H1 (cell line): ENCODE results near the gene CTNNA3. TPM values are rescaled to one million over a fixed set of nuclear protein-coding genes. Genes with fewer than 3 reads are reported as not detected.

Source experiments
- CTCF ChIA-PET: fragments of 300-600 bp; sonication (Branson Sonifier 250); formaldehyde crosslinking; loops from one replicate; lab custom pipeline; 2021; ENCODE audit not compliant: partially characterized antibody; lab: Charles Lee
- POLR2A ChIA-PET: fragments of 300-600 bp; sonication (Branson Sonifier 250); formaldehyde crosslinking; loops from one replicate; lab custom pipeline; 2021; ENCODE audit warnings: inconsistent platforms; ENCODE audit not compliant: partially characterized antibody; lab: Charles Lee
- DNase-seq, 2 experiments: peaks; one replicate each; pipeline versions ENCODE4 v3.0.0 to v3.0.0-alpha.2; 2010 to 2022; ENCODE audit warnings: low spot score in 2 of 2, low read depth in 1 of 2, mixed read lengths in 1 of 2
- FAIRE-seq: peaks from 2 replicates; lab custom pipeline; 2011; peaks lifted over from hg19 to GRCh38; lab: Jason Lieb, UNC
- H2AFZ ChIP-seq: 2 replicates; pipeline ENCODE4 v1.8.1; 2012; ENCODE audit warnings: low read length, inconsistent platforms
- H2AK5ac ChIP-seq: 2 replicates; pipeline ENCODE4 v1.6.1; 2013; ENCODE audit warnings: low read depth, low read length
- H2BK120ac ChIP-seq: replicated peaks from 2 replicates; pipeline ENCODE3; 2013; ENCODE audit warnings: low read depth, low read length, inconsistent platforms
- H2BK12ac ChIP-seq: 2 replicates; pipeline ENCODE4 v1.6.1; 2013; ENCODE audit warnings: low read depth, low read length
- H2BK15ac ChIP-seq: 2 replicates; pipeline ENCODE4 v1.6.1; 2013; ENCODE audit warnings: low read length
- H2BK20ac ChIP-seq: 2 replicates; pipeline ENCODE4 v1.6.1; 2013; ENCODE audit warnings: low read length
- H2BK5ac ChIP-seq: 2 replicates; pipeline ENCODE4 v1.6.1; 2013; ENCODE audit warnings: low read depth, low read length
- H3K14ac ChIP-seq: 2 replicates; pipeline ENCODE4 v1.6.1; 2013; ENCODE audit warnings: inconsistent platforms; ENCODE audit not compliant: insufficient read length
- H3K18ac ChIP-seq: 2 replicates; pipeline ENCODE4 v1.6.1; 2013; ENCODE audit warnings: low read length; ENCODE audit errors: extremely low read depth
- H3K23ac ChIP-seq: 2 replicates; pipeline ENCODE4 v1.6.1; 2013; ENCODE audit warnings: inconsistent platforms; ENCODE audit not compliant: insufficient read length
- H3K23me2 ChIP-seq: 2 replicates; pipeline ENCODE4 v1.6.1; 2013; ENCODE audit warnings: low read depth, low read length
- H3K27ac ChIP-seq: 2 replicates; pipeline ENCODE4 v1.6.1; 2011; ENCODE audit warnings: low read depth, low read length, inconsistent platforms
- H3K27me3 ChIP-seq, 4 experiments: replicated peaks in 1 of 4; 1 replicate in 1 of 4; 2 replicates in 3 of 4; pipeline versions ENCODE4 v1.6.1 to v1.8.1; 2011 to 2013; ENCODE audit warnings: low read length in 3 of 4, mild to moderate bottlenecking in 3 of 4, inconsistent platforms in 2 of 4, mixed read lengths in 2 of 4, moderate library complexity in 1 of 4; ENCODE audit not compliant: control insufficient read depth in 3 of 4, insufficient read depth in 3 of 4; ENCODE audit errors: extremely low read depth in 1 of 4
- H3K36me3 ChIP-seq, 4 experiments: 2 replicates each; pipeline versions ENCODE4 v1.6.1 to v1.8.1; 2011 to 2013; ENCODE audit warnings: mild to moderate bottlenecking in 4 of 4, low read length in 3 of 4, moderate library complexity in 2 of 4, control low read depth in 1 of 4, inconsistent platforms in 1 of 4; ENCODE audit not compliant: insufficient read depth in 4 of 4, control insufficient read depth in 2 of 4
- H3K4ac ChIP-seq: replicated peaks from 2 replicates; pipeline ENCODE3; 2013; ENCODE audit warnings: low read length, low read depth, mixed read lengths, inconsistent platforms; ENCODE audit not compliant: insufficient read length
- H3K4me1 ChIP-seq, 4 experiments: replicated peaks in 1 of 4; 1 replicate in 1 of 4; 2 replicates in 3 of 4; pipeline versions ENCODE4 v1.6.1 to v1.8.1; 2011 to 2013; ENCODE audit warnings: low read length in 3 of 4, inconsistent platforms in 2 of 4, mixed read lengths in 1 of 4; ENCODE audit not compliant: insufficient read depth in 4 of 4, control insufficient read depth in 3 of 4
- H3K4me2 ChIP-seq, 2 experiments: 2 replicates each; pipeline versions ENCODE4 v1.6.1 to v1.8.1; 2011 to 2013; ENCODE audit warnings: low read depth in 2 of 2, low read length in 2 of 2, control low read depth in 1 of 2, inconsistent platforms in 1 of 2, mild to moderate bottlenecking in 1 of 2; ENCODE audit not compliant: insufficient read depth in 1 of 2
- H3K4me3 ChIP-seq, 4 experiments: fragments of 200-600, 300-600 bp in 1 of 4; sonication (generic), shearing (Covaris generic), sonication (Bioruptor Twin) in 1 of 4; 2 replicates each; pipeline versions ENCODE4 v1.5.1 to v1.8.1; 2011 to 2016; ENCODE audit warnings: low read length in 4 of 4, low read depth in 3 of 4, control low read depth in 2 of 4, inconsistent platforms in 2 of 4, mild to moderate bottlenecking in 2 of 4, mixed read lengths in 1 of 4, moderate library complexity in 1 of 4; ENCODE audit not compliant: insufficient read depth in 2 of 4; ENCODE audit errors: extremely low read depth in 1 of 4
- H3K56ac ChIP-seq: replicated peaks from 2 replicates; pipeline ENCODE3; 2013; ENCODE audit warnings: low read depth, mild to moderate bottlenecking, mixed read lengths, low read length, inconsistent platforms; ENCODE audit not compliant: insufficient read length
- H3K79me1 ChIP-seq: 2 replicates; pipeline ENCODE4 v1.6.1; 2013; ENCODE audit warnings: low read depth, low read length, control low read depth
- H3K79me2 ChIP-seq, 2 experiments: 2 replicates each; pipeline versions ENCODE4 v1.6.1 to v1.8.1; 2012 to 2013; ENCODE audit warnings: low read length in 2 of 2, mild to moderate bottlenecking in 2 of 2, inconsistent platforms in 1 of 2; ENCODE audit not compliant: insufficient read depth in 2 of 2, control insufficient read depth in 1 of 2
- H3K9ac ChIP-seq, 4 experiments: replicated peaks in 1 of 4; 1 replicate in 1 of 4; 2 replicates in 3 of 4; pipeline versions ENCODE4 v1.6.1 to v1.8.1; 2011 to 2013; ENCODE audit warnings: low read depth in 3 of 4, low read length in 3 of 4, control low read depth in 2 of 4, mild to moderate bottlenecking in 2 of 4, moderate library complexity in 2 of 4, inconsistent platforms in 1 of 4; ENCODE audit errors: extremely low read depth in 1 of 4
- H3K9me3 ChIP-seq, 2 experiments: 2 replicates each; pipeline versions ENCODE4 v1.6.1 to v1.8.1; 2012 to 2013; ENCODE audit warnings: mild to moderate bottlenecking in 2 of 2, moderate library complexity in 2 of 2, control low read depth in 1 of 2, inconsistent platforms in 1 of 2, low read depth in 1 of 2, low read length in 1 of 2, mixed read lengths in 1 of 2; ENCODE audit not compliant: insufficient read depth in 2 of 2
- H4K20me1 ChIP-seq, 2 experiments: replicated peaks in 1 of 2; 2 replicates each; pipeline versions ENCODE3 to v1.8.1; 2011 to 2013; ENCODE audit warnings: inconsistent platforms in 2 of 2, low read length in 2 of 2, mild to moderate bottlenecking in 1 of 2; ENCODE audit not compliant: insufficient read depth in 2 of 2, control insufficient read depth in 1 of 2
- H4K5ac ChIP-seq: 2 replicates; pipeline ENCODE4 v1.6.1; 2013; ENCODE audit warnings: low read length, low read depth, mixed read lengths, inconsistent platforms; ENCODE audit not compliant: insufficient read length
- H4K8ac ChIP-seq: 2 replicates; pipeline ENCODE4 v1.8.0; 2013; ENCODE audit warnings: mild to moderate bottlenecking, moderate library complexity, low read length, inconsistent platforms; ENCODE audit not compliant: insufficient read depth; ENCODE audit errors: extremely low read depth
- H4K91ac ChIP-seq: replicated peaks from 2 replicates; pipeline ENCODE3; 2013; ENCODE audit warnings: low read length, mixed read lengths, inconsistent platforms; ENCODE audit not compliant: insufficient read length
- GTF2F1 ChIP-seq: IDR thresholded peaks from 2 replicates; pipeline ENCODE4 v1.6.1; 2012; ENCODE audit warnings: low read depth, low read length, improper control_type of control experiment, borderline replicate concordance
- KDM4A ChIP-seq: IDR thresholded peaks from one replicate; pipeline ENCODE4 v1.7.1; 2012; ENCODE audit warnings: low read depth, mild to moderate bottlenecking, moderate library complexity, low read length, inconsistent platforms; ENCODE audit not compliant: severe bottlenecking
- YY1 ChIP-seq: IDR thresholded peaks from 2 replicates; pipeline ENCODE4 v1.6.1; 2011; ENCODE audit warnings: low read depth, mild to moderate bottlenecking, low read length
- WGBS, 2 experiments: shearing (Covaris generic) in 1 of 2; methylation state at CpG; one replicate each; pipeline versions ENCODE4 v1.1.6 to v1.1.7; 2013 to 2015; ENCODE audit warnings: low lambda C conversion rate in 2 of 2, mixed read lengths in 2 of 2, inconsistent platforms in 1 of 2, low coverage in 1 of 2, missing lambda C conversion rate in 1 of 2; ENCODE audit not compliant: insufficient replicate concordance in 2 of 2, insufficient coverage in 1 of 2, insufficient read length in 1 of 2; ENCODE audit errors: extremely low coverage in 1 of 2, missing lambda C conversion rate in 1 of 2; 5-methylcytosine and 5-hydroxymethylcytosine counted together
- polyA plus RNA-seq, 7 experiments: library from polyadenylated mRNA; depleted of rRNA in 3 of 7; stranded (reverse) in 5 of 7; unstranded in 2 of 7; fragments of >200 nt in 5 of 7; fragments of 200-250 nt in 2 of 7; gene quantifications; 1 replicate in 5 of 7; 2 replicates in 1 of 7; 4 replicates in 1 of 7; pipeline versions ENCODE4 v1.2.1 to v1.2.3, GENCODE V29; 2011 to 2013; ENCODE audit warnings: missing spikeins in 2 of 7, mixed read lengths in 2 of 7
- total RNA-seq: library from RNA; stranded (reverse); fragmentation: NEBNext Ultra II Directional; extraction: Animal tissue kit (Norgen Biotek cat#: 25700); gene quantifications from 2 replicates; pipeline ENCODE4 v1.2.1, GENCODE V29; 2021

Gene CTNNA3
- total and polyA plus RNA-seq, 2 of the 8 experiments (the other 6 are each of a cell fraction or from before 2014, with no cell fraction given), result 1.3 to 1.5 TPM

DNA sequence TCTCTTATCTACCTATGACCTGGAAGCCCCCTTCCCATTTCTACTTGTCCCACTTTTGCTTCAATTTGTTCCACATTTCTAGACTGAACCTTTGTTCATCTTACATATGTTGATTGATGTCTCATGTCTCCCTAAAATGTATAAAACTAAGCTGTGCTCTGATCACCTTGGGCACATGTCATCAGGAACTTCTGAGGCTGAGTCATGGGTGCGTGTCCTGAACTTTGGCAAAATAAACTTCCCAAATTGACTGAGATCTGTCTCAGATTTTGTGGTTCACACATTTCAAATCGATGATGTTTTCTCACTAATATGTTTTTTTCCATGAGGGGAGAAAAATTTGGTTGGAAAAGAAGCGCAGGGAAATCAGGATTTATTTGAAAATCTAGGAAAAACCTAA lies 1176.4 kb downstream of the CTNNA3 start:
- no peak overlapping the region for H3K27ac ChIP-seq
- ChIA-PET POLR2A (no interaction called here), CTCF (no interaction called here)
- H2AFZ ChIP-seq, result no peak overlapping the region
- no peak overlapping the region for H4K5ac ChIP-seq
- H2BK15ac ChIP-seq, result no peak overlapping the region
- DNase-seq, result no peak
- 96% methylated on average over 3 of the region's 3 CpGs; no CpG with 5 or more reads in 1 of the 2 experiments for WGBS, 2 experiments
- no peak overlapping the region for H3K14ac ChIP-seq
- no peak overlapping the region for H4K91ac ChIP-seq
- H3K23me2 ChIP-seq, result no peaks in the 10 kb centered on the region
- no peak overlapping the region for H4K8ac ChIP-seq
- H2BK5ac ChIP-seq, result no peak overlapping the region
- H3K4me2 ChIP-seq, result no peak overlapping the region
- no peak for FAIRE-seq
- no peak overlapping the region for H3K56ac ChIP-seq
- no peaks in the 10 kb centered on the region for H3K79me1 ChIP-seq
- H3K36me3 ChIP-seq, result no peaks in the 10 kb centered on the region
- no peak overlapping the region for H2BK120ac ChIP-seq
- no peak overlapping the region for H3K18ac ChIP-seq
- H2BK20ac ChIP-seq, result no peak overlapping the region
- H3K79me2 ChIP-seq, result no peaks in the 10 kb centered on the region
- H3K4ac ChIP-seq, result no peak overlapping the region
- H4K20me1 ChIP-seq, result no peaks in the 10 kb centered on the region
- no peak overlapping the region for H2AK5ac ChIP-seq
- TF ChIP-seq KDM4A (no peak), GTF2F1 (no peak), YY1 (no peak)
- no peaks in the 10 kb centered on the region for H3K4me1 ChIP-seq
- H3K9ac ChIP-seq, result no peak overlapping the region
- no peaks in the 10 kb centered on the region for H3K9me3 ChIP-seq
- no peaks in the 10 kb centered on the region for H3K27me3 ChIP-seq
- no peak overlapping the region for H3K23ac ChIP-seq
- no peak overlapping the region for H2BK12ac ChIP-seq
- no peak overlapping the region for H3K4me3 ChIP-seq
